Parathyroid adenoma (tissue), 2 donors: ENCODE results near the gene SLC25A41.

Experiments used
- H2AFZ ChIP-seq: fragments of 300-600 bp; sonication (generic); one replicate; pipeline ENCODE4 v1.7.0; 2017; ENCODE audit warnings: antibody characterized with exemption, mild to moderate bottlenecking
- H3K27ac ChIP-seq: fragments of 300-600 bp; sonication (generic); one replicate; pipeline ENCODE4 v1.7.0; 2017
- H3K27me3 ChIP-seq: fragments of 300-600 bp; sonication (generic); one replicate; pipeline ENCODE4 v1.7.0; 2017; ENCODE audit warnings: low read length; ENCODE audit not compliant: control insufficient read depth, insufficient read depth
- H3K36me3 ChIP-seq: fragments of 300-600 bp; sonication (generic); one replicate; pipeline ENCODE4 v1.7.0; 2017; ENCODE audit warnings: low read length; ENCODE audit not compliant: control insufficient read depth, insufficient read depth
- H3K4me1 ChIP-seq: fragments of 300-600 bp; sonication (generic); one replicate; pipeline ENCODE4 v1.7.0; 2017; ENCODE audit warnings: control low read depth
- H3K4me2 ChIP-seq: fragments of 300-600 bp; sonication (generic); one replicate; pipeline ENCODE4 v1.7.0; 2017; ENCODE audit warnings: low read length
- H3K4me3 ChIP-seq: fragments of 300-600 bp; sonication (generic); one replicate; pipeline ENCODE4 v1.7.0; 2017; ENCODE audit warnings: low read depth, low read length
- H3K79me2 ChIP-seq: fragments of 300-600 bp; sonication (generic); one replicate; pipeline ENCODE4 v1.7.0; 2017; ENCODE audit warnings: control low read depth
- H3K9ac ChIP-seq: fragments of 300-600 bp; sonication (generic); one replicate; pipeline ENCODE4 v1.7.0; 2017; ENCODE audit warnings: mild to moderate bottlenecking
- H3K9me3 ChIP-seq: fragments of 300-600 bp; sonication (generic); one replicate; pipeline ENCODE4 v1.7.0; 2017; ENCODE audit warnings: low read length; ENCODE audit not compliant: control insufficient read depth
- TF ChIP-seq, protein P1 (sequence below): fragments of 300-600 bp; sonication (generic); IDR thresholded peaks from one replicate; pipeline ENCODE4 v1.7.0; 2017; ENCODE audit warnings: antibody characterized with exemption, mild to moderate bottlenecking
- donor health status: primary hyperparathyroidism.

SLC25A41 gene

DNA sequence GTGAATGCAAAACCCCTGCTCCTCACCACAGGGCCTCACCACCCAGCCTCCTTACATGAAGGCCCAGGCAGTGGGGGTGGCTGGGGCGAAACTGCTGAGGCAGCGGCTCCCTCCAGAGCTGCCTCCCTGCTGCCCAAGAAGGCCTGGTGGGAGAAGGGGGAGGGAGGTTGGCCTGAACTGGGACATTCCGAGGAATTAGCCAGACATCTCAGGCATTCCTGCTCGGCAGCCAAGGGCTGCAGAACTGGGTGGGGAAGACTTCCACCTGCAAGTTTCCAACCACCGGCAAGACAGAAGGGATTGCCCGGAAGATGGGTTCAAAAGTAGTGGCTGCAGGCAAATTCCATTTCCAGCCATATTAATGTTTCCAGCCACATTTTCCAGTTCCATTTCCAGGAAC lies 55.5 kb downstream of the SLC25A41 start:
- Histone ChIP-seq H3K27ac (peak overlapping the region; percentile 4), H3K27me3 (no peaks in the 10 kb centered on the region), H3K36me3 (no peaks in the 10 kb centered on the region), H3K9me3 (no peaks in the 10 kb centered on the region), H3K79me2 (no peaks in the 10 kb centered on the region), H3K4me3 (no peak overlapping the region), H2AFZ (no peak overlapping the region), H3K9ac (no peak overlapping the region), H3K4me2 (no peak overlapping the region), H3K4me1 (no peaks in the 10 kb centered on the region)
- TF ChIP-seq, protein P1, sequence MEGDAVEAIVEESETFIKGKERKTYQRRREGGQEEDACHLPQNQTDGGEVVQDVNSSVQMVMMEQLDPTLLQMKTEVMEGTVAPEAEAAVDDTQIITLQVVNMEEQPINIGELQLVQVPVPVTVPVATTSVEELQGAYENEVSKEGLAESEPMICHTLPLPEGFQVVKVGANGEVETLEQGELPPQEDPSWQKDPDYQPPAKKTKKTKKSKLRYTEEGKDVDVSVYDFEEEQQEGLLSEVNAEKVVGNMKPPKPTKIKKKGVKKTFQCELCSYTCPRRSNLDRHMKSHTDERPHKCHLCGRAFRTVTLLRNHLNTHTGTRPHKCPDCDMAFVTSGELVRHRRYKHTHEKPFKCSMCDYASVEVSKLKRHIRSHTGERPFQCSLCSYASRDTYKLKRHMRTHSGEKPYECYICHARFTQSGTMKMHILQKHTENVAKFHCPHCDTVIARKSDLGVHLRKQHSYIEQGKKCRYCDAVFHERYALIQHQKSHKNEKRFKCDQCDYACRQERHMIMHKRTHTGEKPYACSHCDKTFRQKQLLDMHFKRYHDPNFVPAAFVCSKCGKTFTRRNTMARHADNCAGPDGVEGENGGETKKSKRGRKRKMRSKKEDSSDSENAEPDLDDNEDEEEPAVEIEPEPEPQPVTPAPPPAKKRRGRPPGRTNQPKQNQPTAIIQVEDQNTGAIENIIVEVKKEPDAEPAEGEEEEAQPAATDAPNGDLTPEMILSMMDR, result no peak

DNA sequence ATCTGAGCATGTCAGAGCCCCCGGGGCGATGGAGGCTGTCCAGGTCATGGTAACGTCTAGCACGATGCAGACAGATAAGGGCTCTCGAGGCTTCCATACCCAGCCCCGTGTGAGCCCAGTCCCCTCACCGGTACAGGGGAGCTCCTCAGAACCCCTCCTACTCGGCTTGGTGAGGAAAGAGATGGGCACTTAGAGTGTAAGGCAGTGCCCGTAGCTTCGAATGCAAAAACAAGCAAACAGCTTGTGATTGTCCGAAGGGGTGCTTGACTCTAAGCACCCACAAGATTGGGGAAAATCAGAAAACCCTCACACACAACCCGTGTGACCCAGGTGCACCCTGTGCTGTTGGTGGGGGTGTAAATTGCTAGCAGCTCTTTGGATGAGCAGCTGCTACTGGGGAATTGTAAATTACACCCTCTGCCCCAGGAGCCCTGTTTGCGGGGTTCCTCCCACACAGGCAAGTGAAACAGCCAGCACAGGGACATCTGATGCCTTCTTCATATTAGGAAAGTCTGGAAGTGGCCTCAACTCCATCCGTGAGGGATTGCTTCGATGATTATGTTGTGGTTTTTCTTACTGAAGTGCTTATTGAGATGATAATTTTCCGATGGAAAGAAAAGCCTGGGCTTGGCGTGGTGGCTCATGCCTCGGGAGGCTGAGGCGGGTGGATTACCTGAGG lies 56.9 kb downstream of the SLC25A41 start:
- H3K9me3 ChIP-seq, result no peaks in the 10 kb centered on the region
- H3K36me3 ChIP-seq, result no peaks in the 10 kb centered on the region
- no peak overlapping the region for H3K4me2 ChIP-seq
- TF ChIP-seq, protein P1, result no peak
- H3K4me1 ChIP-seq, result no peaks in the 10 kb centered on the region
- no peaks in the 10 kb centered on the region for H3K79me2 ChIP-seq
- no peak overlapping the region for H3K27ac ChIP-seq
- H2AFZ ChIP-seq, result no peak overlapping the region
- no peaks in the 10 kb centered on the region for H3K27me3 ChIP-seq
- no peak overlapping the region for H3K4me3 ChIP-seq
- H3K9ac ChIP-seq, result no peak overlapping the region
